ENCODE measurements around the gene FAR2.

FAR2 gene

GRCh38 chr12:29212682-29213403, 63.8 kb downstream of the FAR2 start:
- TF ChIP-seq EP300 (IDR thresholded peaks at IDR 0.05; ENCODE audit: borderline replicate concordance) (no peak), TAF1 (IDR thresholded peaks at IDR 0.05; ENCODE audit: low read depth) (no peak), TCF12 (IDR thresholded peaks at IDR 0.05; ENCODE audit: low read depth) (no peak), CREB1 (IDR thresholded peaks at IDR 0.05; ENCODE audit: low read depth) (no peak), ZBTB7A (IDR thresholded peaks at IDR 0.05; ENCODE audit: low read depth) (no peak), RAD21 (IDR thresholded peaks at IDR 0.05; ENCODE audit: low read depth) (no peak), FOXM1 (IDR thresholded peaks at IDR 0.05; ENCODE audit: borderline replicate concordance, low read depth) (no peak), REST (IDR thresholded peaks at IDR 0.05; ENCODE audit: low read depth) (no peak), NFIC (IDR thresholded peaks at IDR 0.05) (no peak), YY1 (IDR thresholded peaks at IDR 0.05; ENCODE audit: low read depth) (no peak), TEAD4 (IDR thresholded peaks at IDR 0.05) (no peak), EGR1 (IDR thresholded peaks at IDR 0.05) (no peak), CEBPB (IDR thresholded peaks at IDR 0.05) (no peak)
- TF ChIP-seq, protein P1, sequence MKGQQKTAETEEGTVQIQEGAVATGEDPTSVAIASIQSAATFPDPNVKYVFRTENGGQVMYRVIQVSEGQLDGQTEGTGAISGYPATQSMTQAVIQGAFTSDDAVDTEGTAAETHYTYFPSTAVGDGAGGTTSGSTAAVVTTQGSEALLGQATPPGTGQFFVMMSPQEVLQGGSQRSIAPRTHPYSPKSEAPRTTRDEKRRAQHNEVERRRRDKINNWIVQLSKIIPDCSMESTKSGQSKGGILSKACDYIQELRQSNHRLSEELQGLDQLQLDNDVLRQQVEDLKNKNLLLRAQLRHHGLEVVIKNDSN (IDR thresholded peaks at IDR 0.05): no peak
- TF ChIP-seq, protein P2, sequence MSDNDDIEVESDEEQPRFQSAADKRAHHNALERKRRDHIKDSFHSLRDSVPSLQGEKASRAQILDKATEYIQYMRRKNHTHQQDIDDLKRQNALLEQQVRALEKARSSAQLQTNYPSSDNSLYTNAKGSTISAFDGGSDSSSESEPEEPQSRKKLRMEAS (IDR thresholded peaks at IDR 0.05): no peak

DNA sequence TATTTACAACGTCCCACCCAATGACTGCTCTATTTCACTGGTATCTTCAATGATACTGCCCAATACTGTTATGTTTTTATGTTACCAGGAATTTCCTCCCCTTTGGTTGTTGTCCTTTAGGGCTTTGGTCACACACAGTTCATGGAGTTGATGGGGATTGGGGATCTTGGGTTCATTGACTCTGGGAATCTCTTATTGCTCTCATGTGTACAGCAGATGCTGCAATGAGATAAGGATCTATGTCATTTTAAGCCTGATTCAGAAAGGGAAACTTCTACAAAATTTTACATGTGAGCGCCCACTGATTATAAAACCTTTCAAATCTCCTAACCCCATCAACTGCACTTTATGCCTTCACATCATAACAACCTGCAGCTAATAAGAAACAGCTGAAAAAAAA, 67.2 kb downstream of the FAR2 start:
- TF ChIP-seq, protein P1 (IDR thresholded peaks at IDR 0.05): no peak
- TF ChIP-seq CEBPB (IDR thresholded peaks at IDR 0.05): no peak
- TF ChIP-seq EP300 (IDR thresholded peaks at IDR 0.05; ENCODE audit: borderline replicate concordance): no peak
- TF ChIP-seq YY1 (IDR thresholded peaks at IDR 0.05; ENCODE audit: low read depth): no peak
- TF ChIP-seq EGR1 (IDR thresholded peaks at IDR 0.05): no peak
- no peak for TF ChIP-seq ZBTB7A (IDR thresholded peaks at IDR 0.05; ENCODE audit: low read depth)
- no peak for TF ChIP-seq REST (IDR thresholded peaks at IDR 0.05; ENCODE audit: low read depth)
- no peak for TF ChIP-seq FOXM1 (IDR thresholded peaks at IDR 0.05; ENCODE audit: borderline replicate concordance, low read depth)
- no peak for TF ChIP-seq TAF1 (IDR thresholded peaks at IDR 0.05; ENCODE audit: low read depth)
- TF ChIP-seq CREB1 (IDR thresholded peaks at IDR 0.05; ENCODE audit: low read depth): no peak
- no peak for TF ChIP-seq NFIC (IDR thresholded peaks at IDR 0.05)
- no peak for TF ChIP-seq TCF12 (IDR thresholded peaks at IDR 0.05; ENCODE audit: low read depth)
- TF ChIP-seq RAD21 (IDR thresholded peaks at IDR 0.05; ENCODE audit: low read depth): no peak
- no peak for TF ChIP-seq TEAD4 (IDR thresholded peaks at IDR 0.05)
- TF ChIP-seq, protein P2 (IDR thresholded peaks at IDR 0.05): no peak

- TF ChIP-seq, protein P1 (IDR thresholded peaks at IDR 0.05): no peak
- no peak for TF ChIP-seq CEBPB (IDR thresholded peaks at IDR 0.05)
- no peak for TF ChIP-seq REST (IDR thresholded peaks at IDR 0.05; ENCODE audit: low read depth)
- TF ChIP-seq TCF12 (IDR thresholded peaks at IDR 0.05; ENCODE audit: low read depth): no peak
- no peak for TF ChIP-seq ZBTB7A (IDR thresholded peaks at IDR 0.05; ENCODE audit: low read depth)
- no peak for TF ChIP-seq CREB1 (IDR thresholded peaks at IDR 0.05; ENCODE audit: low read depth)
- no peak for TF ChIP-seq TEAD4 (IDR thresholded peaks at IDR 0.05)
- TF ChIP-seq EP300 (IDR thresholded peaks at IDR 0.05; ENCODE audit: borderline replicate concordance): no peak
- no peak for TF ChIP-seq YY1 (IDR thresholded peaks at IDR 0.05; ENCODE audit: low read depth)
- TF ChIP-seq NFIC (IDR thresholded peaks at IDR 0.05): no peak
- no peak for TF ChIP-seq TAF1 (IDR thresholded peaks at IDR 0.05; ENCODE audit: low read depth)
- no peak for TF ChIP-seq FOXM1 (IDR thresholded peaks at IDR 0.05; ENCODE audit: borderline replicate concordance, low read depth)
- TF ChIP-seq, protein P2 (IDR thresholded peaks at IDR 0.05): no peak
- no peak for TF ChIP-seq RAD21 (IDR thresholded peaks at IDR 0.05; ENCODE audit: low read depth)
- no peak for TF ChIP-seq EGR1 (IDR thresholded peaks at IDR 0.05)
Measured at GRCh38 chr12:29216797-29217575, 67.9 kb downstream of the FAR2 start.
